Uterus (tissue), 2 donors: ENCODE data around the gene SF3B3.

Experiments
- POLR2A ChIP-seq, 2 donors: fragments of 450-650 bp; IDR thresholded peaks; one replicate each; pipeline ENCODE4 v1.6.1; 2016; ENCODE audit warnings: antibody characterized with exemption in 2 of 2, mild to moderate bottlenecking in 1 of 2, moderate library complexity in 1 of 2
- TF ChIP-seq, protein P1 (sequence below), 4 experiments: fragments of 200-600 bp in 2 of 4; fragments of 450-650 bp in 2 of 4; sonication (generic) in 2 of 4; IDR thresholded peaks; one replicate each; pipeline ENCODE4 v1.5.1; 2016 to 2019; ENCODE audit warnings: antibody characterized with exemption in 4 of 4, mild to moderate bottlenecking in 2 of 4, moderate library complexity in 1 of 4

DNA sequence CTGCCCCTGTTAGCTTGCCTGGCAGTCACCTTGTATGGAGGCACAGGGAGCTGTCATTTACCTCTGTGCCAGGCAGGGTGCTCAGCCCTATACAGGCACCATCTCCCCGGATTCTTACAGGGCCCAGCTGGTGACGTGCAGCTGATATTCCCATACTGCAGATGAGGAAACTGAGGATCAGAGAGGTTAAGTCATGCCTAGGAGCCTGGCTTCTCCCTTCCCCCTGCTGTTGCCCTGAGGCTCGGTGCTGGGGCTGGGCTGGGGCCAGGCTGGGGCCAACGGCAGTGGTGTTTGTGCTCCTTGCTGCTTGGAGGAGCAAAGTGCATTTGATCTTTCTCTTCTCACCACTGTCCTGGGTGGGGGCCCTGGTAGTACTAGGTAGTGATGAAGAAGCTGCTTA lies 68.0 kb downstream of the SF3B3 start:
- TF ChIP-seq, protein P1, sequence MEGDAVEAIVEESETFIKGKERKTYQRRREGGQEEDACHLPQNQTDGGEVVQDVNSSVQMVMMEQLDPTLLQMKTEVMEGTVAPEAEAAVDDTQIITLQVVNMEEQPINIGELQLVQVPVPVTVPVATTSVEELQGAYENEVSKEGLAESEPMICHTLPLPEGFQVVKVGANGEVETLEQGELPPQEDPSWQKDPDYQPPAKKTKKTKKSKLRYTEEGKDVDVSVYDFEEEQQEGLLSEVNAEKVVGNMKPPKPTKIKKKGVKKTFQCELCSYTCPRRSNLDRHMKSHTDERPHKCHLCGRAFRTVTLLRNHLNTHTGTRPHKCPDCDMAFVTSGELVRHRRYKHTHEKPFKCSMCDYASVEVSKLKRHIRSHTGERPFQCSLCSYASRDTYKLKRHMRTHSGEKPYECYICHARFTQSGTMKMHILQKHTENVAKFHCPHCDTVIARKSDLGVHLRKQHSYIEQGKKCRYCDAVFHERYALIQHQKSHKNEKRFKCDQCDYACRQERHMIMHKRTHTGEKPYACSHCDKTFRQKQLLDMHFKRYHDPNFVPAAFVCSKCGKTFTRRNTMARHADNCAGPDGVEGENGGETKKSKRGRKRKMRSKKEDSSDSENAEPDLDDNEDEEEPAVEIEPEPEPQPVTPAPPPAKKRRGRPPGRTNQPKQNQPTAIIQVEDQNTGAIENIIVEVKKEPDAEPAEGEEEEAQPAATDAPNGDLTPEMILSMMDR (IDR thresholded peaks at IDR 0.05), result no peak
- no peak for TF ChIP-seq POLR2A (IDR thresholded peaks at IDR 0.05)
